ENCODE results near the gene GALNT17.

The GALNT17 gene

DNA sequence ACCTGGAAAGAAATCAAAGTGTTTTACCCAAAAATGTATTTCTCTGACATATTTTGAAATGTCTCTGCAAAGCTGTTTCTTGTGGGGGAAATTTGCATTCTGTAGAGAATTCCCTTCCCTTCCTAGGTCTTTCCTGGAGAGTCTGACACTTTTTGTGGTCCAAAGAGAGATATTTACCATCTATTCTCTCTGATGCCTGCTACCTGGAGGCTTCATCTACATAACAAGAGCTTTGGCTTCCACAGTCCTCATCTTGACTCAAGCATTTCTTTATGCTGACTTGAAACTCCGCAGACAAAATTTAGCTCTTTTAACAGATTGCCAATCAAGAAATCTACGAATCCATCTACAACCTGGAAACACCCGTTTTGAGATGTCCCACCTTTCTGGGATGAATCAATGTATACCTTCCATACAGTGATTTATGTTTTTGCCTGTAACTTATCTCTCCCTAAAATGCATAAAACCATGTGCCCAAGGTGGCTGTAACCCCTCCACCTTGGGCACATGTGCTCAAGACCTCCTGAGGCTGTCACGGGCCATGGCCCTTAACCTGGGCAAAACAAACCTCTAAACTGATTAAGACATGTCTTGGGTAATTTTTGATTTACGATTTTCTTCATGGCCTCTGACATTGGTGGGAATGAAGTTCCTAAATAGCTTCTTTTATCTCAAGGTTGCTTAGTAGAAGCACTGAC lies 334.7 kb downstream of the GALNT17 start:
- ATAC-seq = no peak

DNA sequence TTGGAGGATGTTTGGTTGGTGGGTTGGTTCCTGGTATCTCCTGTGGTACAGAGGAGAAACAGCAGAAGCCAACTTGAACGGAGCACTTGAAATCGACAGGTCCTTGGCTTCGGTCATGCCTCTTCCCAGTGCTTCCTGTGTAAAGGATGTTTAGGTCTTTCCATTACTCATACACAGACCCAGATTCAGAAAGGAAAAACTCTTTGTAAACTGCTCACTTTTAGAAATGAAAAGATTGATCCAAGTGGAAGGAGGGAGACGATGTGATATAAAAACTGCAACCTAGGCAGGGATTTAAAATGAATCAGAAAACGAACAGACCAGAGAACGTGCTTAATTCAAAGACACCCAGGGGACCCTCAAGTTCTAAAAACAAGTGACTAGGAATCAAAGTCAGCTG lies 338.4 kb downstream of the GALNT17 start:
- no peak for ATAC-seq

DNA sequence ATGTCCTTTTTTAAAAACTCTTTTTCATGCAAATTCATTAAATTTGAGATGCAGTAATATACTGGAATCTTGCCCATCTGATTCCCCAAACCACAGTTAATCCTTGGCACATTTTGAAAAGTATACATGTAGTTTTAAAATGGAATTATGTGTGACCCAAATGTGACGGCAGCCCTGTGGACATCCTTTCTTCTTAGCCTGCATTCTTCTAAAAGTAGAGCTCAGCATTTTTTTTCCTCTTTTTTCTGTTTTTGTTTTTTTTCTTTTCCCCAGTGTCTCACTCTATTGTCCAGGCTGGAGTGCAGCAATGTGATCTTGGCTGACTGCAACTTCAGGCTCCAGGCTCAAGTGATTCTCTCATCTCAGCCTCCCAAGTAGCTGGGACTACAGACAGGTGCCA lies 338.9 kb downstream of the GALNT17 start:
- ATAC-seq = no peak

DNA sequence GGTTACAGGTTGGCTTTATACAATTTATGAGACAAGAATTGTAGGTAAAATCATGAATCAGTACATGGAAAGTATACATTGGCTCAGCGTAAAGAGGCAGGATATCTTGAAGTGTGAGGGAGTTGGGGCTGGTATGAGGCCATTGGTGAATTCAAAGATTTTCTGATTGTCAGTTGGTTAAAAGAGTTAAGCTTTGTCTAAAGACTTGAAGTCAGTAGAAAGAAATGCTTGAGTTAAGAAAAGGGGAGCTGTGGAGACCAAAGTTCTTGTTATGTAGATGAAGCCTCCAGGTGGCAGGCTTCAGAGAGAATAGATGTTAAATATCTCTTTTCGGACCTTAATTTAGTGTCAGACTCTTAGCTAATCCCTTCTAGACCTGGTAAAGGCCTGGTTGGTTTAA lies 341.0 kb downstream of the GALNT17 start:
- ATAC-seq = no peak

DNA sequence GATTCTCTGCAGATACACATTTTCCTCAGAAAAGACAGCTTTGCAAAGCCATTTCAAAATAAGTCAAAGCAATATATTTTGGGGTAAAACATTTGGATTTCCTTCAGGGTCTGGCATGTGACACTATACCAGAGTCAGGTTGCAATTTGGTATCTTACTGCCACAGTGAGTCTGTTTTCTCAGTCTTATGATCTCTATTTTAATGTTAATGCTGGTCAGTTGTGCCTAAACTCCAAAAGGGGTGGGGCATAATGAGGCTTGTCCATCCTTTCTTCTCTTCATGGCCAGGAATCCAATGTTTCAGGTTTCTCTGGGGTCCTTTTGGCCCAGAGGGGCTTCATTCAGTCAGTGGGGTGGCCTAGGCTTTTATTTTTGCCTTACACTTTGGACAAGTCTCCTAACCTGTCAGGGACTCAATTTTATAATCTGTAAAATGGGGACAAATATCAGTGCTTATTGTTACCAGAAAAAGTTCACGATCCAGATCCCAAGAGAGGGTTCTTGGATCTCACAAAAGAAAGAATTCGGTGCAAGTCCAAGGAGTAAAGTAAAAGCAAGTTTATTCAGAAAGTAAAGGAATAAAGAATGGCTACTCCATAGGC lies 341.5 kb downstream of the GALNT17 start:
- no peak for ATAC-seq

DNA sequence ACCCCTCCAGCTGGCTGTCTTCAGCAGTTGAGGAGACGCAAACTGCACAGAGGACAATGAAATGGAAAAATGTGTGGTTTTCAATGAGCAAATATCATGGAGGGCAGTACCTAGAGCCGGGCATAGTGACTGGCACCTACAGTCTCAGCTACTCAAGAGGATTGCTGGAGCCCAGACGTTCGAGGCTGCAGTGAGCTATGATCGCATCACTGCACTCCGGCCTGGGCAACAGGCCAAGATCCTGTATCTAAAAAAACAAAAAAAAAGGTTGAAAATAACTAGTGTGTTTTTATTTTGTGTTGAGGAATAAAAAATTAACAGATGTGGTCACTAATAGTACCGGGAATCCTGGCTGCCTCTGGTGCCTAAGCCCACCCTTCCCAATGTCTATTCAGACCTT lies 345.5 kb downstream of the GALNT17 start:
- no peak for ATAC-seq

DNA sequence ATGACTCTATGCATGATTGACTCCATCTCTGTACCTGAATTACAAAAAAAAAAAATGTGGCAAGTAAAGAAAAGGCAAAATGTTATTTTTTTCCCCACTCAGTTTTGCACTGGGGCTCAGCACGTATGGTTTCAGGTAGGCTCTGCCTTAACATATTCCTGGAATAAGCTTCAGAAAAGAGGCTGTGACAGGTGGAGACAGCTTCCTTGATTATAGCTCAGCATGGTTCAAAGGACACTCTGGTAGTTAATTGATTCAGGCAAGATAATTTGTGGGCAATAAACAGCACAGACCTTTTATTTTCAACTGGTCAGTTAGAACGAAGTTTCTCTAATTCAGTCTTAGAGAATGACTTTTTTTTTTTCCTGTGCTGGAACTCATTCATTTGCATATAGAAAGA lies 347.3 kb downstream of the GALNT17 start:
- ATAC-seq = no peak

DNA sequence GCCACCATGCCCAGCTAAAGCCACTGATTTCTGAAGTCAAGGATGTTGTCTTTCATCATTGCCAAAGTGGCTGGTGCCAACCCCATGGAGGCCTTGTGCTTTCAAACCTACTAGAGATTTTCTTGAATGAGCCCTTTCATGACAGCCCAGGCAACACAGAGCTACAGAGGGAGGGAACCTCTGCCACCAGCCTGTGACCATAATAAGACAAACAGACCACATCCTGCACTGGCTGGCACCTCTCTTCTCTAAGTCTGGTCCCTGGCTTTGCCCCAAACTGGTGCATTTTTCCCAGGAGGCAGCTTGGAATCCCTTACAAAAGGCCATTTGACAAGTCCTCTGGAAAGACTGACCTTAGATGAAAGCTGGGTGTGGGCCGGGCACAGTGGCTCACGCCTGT lies 348.8 kb downstream of the GALNT17 start:
- no peak for ATAC-seq

DNA sequence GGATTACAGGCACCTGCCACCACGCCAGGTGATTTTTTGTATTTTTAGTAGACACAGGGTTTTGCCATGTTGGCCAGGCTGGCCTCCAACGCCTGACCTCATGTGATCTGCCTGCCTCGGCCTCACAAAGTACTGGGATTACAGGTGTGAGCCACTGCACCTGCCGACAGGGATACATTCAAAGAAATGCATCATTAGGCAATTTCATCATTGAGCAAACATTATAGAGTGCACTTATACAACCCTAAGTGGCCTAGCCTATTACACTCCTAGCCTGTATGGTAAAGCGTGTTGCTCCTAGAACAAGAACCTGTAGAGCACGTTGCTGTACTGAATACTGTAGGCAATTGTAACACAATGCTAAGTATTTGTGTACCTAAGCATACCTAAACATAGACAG lies 350.3 kb downstream of the GALNT17 start:
- ATAC-seq = no peak

DNA sequence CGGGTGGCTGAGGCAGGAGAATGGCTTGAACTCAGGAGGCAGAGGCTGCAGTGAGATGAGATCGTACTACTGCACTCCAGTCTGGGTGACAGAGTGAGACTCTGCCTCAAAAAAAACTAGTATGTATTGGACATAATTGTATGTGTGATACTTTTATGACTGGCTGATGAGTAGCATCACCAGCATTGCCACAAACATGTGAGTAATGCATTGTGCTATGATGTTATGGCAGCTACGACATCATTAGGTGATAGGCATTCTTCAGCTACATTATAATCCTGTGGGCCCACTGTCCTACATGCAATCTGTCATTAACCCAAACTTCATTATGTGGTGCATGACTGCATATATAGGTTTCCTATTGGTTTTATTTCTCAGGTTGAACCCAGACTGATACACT lies 352.4 kb downstream of the GALNT17 start:
- no peak for ATAC-seq

DNA sequence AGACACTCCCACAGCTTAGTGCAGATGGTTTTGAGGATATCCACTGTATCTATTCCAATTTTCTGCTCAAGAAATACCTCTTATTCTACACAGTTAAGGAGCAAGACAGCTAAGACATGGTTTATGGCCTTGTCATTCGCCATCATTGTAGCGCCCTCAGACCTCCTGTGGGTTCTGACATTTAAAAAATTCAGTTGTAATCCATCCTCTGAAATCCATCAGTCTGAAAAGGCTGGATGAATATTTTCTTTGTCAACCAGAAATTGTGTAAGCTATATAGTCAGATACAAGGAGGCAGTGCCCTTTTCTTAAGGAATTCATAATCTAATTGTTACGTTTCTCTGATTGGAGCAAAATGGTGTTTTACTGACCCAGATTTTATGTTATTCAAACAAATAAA lies 353.6 kb downstream of the GALNT17 start:
- no peak for ATAC-seq

DNA sequence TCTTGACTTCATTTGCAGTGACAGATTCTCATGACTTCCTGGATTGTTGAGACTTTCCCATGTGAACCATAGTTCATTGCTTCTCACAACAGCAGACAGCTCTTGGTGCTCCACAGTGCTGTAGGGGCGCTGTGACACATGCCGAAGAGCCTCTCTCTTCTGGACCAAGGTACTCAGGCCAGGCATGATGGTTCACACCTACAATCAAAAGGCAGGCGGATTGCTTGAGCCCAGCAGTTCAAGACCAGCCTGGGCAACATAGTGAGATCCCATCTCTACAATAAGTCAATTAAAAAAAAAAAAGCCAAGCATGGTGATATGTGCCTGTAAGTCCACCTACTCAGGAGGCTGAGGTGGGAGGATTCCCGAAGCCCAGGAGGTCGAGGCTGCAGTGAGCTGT lies 354.5 kb downstream of the GALNT17 start:
- ATAC-seq = no peak

DNA sequence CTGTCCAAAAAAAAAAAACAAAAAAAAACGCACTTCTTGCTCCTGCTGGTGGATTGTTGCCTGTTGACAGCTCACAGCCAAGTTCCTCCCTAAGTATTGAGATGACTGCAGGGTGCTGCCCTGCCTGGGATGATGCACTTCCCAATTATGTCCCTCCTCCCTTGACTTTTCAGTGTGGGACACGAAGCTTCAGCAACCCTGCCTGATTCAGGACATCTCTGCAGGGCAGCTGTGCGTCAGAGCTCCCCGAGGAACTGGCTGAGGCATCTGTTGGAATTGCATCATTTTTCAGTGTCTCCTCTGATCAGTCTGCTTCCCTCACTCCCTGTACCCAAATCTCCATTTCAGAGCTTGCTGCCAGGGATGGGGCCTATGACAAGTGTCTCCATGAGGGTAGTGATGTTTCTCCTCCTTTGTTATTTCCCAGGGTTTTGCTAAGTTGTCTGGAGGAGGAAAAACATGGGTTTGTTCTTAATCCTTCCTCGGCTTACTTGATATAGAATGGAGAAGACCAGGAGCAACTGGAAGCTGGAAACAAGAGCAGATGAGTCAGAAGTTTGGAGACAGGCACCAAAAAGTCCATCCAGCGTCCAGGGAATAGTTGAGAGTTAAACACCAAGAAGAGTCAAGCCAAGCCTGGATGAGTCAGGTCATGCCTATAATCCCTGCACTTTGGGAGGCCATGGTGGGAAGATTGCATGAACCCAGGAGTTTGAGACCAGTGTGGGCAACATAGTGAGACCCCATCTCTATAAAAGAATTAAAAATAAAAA lies 355.1 kb downstream of the GALNT17 start:
- no peak for ATAC-seq

DNA sequence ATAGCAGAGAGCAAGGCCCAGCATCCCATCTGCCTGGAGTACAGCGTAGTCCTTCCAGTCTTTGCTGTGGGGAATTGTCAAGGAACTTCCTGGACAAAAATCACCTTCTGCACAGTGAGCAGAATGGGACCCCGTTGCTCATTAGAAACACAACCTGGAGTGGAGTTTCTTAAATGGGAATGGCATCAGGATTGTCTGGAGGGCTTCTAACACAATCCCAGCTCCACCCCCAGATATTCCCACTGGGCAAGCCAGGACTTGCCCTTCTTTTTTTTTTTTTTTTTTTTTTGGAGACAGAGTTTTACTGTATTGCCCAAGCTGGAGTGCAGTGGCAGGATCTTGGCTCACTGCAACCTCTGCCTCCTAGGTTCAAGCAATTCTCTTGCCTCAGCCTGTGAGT lies 356.4 kb downstream of the GALNT17 start:
- ATAC-seq = no peak

DNA sequence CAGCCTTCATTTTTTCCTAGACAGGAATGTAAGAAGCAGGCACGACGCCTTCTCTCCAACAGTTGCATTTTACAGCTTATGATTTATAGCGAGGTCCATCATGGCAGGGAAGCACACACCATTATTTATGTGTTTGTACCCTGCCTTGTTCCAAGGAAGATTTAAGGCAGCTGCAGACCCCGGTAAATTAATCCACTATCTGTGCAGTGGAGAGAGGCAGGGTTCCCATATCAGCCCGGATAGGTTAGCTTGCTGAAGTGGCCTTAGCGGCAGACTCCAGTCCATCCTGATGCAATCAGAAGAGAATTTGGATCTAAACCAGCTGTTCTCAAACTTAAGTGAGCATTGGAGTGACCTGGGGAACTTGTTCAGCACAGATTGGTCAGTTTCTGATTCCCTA lies 359.4 kb downstream of the GALNT17 start:
- ATAC-seq = no peak

DNA sequence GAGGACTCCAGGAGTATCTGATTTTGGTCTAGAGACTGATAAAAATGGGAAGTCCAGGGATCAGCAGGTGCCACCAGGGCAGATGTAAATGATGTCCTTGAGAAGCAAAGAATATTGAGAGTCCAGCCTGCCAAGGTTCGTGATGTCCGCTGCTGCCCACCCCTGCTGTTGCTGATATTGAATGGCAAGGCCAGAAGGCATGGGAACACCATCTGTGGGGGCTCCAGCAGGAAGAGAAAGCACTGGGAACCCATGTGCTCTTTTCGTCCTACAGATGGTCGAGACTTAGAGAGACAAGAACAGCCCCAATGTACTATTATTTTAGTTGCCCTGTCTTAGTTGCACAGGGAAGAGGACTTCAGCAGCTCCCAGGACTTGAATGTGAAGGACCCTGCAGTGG lies 363.9 kb downstream of the GALNT17 start:
- ATAC-seq = no peak

DNA sequence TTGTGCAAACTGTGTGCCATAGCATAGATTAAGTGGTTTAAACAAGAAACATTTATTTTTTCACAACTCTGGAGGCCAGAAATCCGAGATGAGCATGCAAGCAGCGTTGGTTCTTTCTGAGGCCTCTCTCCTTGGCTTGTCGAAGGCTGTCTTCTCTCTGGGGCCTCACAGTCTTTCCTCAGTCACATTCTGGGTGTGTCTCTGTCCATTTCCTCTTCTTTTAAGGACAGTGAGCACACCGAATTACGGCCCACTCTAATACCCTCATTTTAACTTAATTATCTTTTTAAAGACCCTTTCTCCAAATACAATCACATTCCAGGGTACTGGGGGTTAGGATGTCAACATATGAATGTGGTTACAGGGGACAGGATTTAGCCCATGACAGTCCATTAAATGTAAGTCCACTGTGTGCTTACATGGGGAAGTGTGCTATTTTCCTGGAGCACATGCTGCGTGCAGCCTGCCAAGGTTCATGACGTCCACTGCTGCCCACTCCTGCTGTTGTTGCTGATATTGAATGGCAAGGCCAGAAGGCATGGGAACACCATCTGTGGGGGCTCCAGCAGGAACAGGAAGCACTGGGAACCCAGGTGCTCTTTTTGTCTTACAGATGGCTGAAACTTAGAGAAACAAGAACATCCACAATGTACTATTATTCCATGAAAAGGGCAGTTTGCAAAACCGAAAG lies 365.5 kb downstream of the GALNT17 start:
- no peak for ATAC-seq

DNA sequence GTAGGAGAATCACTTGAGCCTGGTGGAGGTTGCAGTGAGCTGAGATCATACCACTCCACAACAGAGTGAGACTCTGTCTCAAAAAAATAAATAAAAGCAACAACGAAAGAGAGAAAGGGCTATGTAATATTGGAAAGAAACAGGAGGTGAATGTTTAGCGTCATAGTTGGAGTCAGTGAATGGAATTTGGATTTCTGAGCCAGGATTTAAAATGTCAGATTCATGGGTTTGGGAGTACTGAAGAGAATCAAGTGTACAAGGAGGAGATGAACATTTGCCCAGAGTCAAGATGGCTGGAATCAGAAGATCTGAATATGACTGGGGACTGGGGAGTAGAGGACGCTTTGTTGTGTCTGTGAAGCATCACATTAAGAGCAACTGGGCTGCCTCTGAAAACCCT lies 366.4 kb downstream of the GALNT17 start:
- ATAC-seq = no peak

DNA sequence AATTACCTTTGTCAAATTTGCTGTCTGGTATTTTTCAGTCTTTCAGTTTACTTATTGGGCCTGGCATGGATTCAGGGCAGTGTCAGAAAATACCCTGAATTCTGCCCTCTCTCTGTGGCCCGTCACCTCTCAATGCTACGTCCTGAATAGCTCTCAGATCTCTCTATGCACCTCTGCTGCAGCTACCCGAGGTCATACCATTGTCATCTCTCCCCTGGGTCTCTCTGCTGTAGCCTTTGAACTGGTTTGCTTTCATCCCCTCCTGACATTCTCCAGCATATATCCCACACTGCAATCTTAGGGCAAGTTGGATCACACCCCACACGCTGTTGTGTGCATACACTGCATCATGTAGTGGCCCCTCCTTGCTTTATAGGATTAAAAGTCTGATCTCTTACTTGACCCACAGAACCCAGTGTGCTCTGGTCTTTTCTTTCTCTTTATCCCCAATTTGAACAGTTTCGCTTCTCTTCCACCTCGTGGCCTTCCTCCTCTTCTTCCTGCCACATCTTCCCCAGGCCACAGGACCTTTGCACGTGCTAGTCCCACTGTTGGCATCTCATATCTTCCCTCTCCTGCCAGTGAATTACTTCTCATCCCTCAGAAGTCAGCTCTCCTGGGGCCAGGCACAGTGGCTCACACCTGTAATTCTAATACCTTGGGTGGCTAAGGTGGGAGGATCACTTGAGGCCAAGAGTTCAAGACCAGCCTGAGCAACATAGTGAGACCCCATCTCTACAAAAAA lies 372.9 kb downstream of the GALNT17 start:
- no peak for ATAC-seq

DNA sequence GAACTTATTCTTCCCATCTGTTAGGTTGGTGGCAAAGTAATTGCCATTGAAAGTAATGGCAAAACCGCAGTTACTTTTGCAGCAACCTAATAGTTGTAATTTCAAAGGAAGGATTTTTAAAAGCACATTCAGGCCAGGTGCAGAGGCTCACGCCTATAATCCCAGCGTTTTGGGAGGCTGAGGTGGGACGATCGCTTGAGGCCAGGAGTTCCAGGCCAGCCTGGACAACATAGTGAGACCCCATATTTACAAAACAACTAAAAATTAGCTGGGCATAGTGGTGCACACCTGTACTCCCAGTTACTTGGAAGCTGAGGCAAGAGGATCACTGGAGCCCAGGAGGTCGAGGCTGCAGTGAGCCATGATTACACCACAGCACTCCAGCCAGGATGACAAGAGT lies 374.9 kb downstream of the GALNT17 start:
- no peak for ATAC-seq

DNA sequence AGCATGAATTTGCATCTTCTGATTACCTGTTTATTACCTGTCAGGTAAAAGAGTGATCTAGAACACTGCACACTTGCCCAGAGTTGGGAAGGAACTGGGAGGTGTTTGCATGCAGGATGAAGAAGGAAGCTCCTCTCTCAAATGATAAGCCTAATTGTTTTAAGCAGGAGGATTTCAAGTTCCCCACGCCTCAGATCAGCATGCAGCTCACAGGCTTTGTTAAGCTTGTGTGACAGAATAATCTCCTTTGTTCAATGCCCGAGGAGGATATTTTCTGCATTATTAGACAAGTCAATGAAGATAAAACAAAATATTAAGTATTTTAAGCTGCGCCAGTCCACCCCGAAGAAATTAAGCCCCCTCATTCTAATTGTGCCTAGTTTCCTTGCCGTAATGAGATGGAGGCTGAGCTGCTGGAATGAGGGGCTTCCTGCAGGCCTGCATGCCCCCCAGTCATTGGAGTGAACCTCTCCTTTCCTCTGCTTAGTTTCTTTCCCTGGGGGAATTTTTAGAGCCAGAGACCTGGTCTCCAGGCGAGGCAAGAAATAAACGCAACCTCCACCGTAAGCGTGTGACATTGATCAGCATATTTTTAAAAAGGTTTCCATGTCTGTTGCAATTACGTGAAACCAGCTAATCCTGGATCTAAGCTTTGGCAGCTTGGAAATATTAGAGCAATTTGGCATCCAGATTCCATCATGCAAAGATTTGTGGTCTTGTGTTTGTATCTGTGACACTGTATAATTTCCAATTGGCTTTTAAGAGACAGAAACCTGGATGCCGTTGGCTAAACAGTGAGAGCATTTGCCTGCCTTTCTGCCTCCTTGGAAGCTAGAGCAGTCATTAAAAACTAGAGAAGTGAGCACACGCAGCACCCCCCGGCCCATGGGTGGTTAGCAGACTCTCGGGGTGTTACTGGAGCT lies 376.0 kb downstream of the GALNT17 start:
- no peak for ATAC-seq

DNA sequence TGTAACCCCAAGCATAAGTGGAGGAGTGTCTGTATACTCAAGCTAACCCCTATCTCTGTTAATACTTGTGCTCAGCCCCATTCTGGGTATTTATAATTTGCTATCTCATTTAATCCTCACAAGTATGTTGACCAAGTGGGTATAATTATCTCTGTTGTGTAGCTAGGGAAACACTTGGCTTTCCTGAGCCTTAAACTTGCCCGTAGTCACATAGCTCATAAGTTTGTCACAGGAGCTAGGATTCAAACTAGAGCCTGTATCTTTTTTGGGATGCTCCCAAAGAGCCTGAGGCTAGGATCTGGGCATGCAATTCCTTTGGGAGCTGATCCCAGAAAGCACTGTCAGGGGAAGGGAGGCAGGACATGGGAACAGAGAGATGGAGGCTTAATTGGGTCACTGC lies 377.4 kb downstream of the GALNT17 start:
- no peak for ATAC-seq
